ENCODE measurements around the gene MDGA2. TPM values are rescaled to one million over a fixed set of nuclear protein-coding genes. Genes with fewer than 3 reads are reported as not detected.
"Not testable (repeated sequence)": the region's sequence is repeated elsewhere in the genome, so short reads cannot be mapped to it uniquely, and the experiment has no call there.

Gene MDGA2
- total and polyA plus RNA-seq, 2 of the 4 experiments (the other 2 are of a cell fraction) = 0.02 TPM; not detected in 1

DNA sequence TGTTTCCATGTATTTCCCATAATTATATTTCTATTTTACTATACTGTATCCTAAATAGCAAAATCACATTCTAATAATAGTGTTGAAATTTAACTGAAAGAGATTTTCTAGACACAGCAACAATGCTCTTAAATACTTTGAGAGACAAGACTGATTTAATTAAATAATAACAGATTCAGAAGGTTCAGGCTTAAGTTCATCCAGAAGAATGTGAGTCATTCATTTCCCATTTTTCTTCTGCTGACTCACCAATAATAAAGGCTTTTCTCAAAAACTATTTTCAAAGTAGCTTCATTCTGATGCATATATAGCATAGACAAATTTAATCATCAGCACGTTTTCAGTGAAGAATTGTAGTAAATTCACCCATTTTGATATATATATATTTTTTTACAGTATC lies 481.4 kb downstream of the MDGA2 start:
- no peak overlapping the region for H3K18ac ChIP-seq (ENCODE audit: low read depth, low read length)
- dilution Hi-C loops (cut with HindIII; ENCODE audit: low sequenced_read_pairs, unreplicated experiment) = no loop called here
- BruUV-seq (replicated peaks) = no TSS peak

GRCh38 chr14:47192203-47192602 lies 483.2 kb downstream of the MDGA2 start:
- H3K4me2 ChIP-seq (ENCODE audit: low read depth, low read length); H3K23ac ChIP-seq (ENCODE audit: low read depth, low read length); H2AK9ac ChIP-seq (replicated peaks; ENCODE audit: low read depth, low read length, poor library complexity); in situ Hi-C loops (cut with MboI; ENCODE audit: low sequenced_read_pairs); H2BK120ac ChIP-seq (ENCODE audit: low read depth, low read length); H3K4me3 ChIP-seq (ENCODE audit: insufficient read depth, low read depth, low read length); H3K14ac ChIP-seq (replicated peaks; ENCODE audit: low read depth, low read length); ATAC-seq (ENCODE audit: low read depth); H2BK15ac ChIP-seq (ENCODE audit: low read depth, low read length); H3K27me3 ChIP-seq (ENCODE audit: control insufficient read depth, insufficient read depth, low read length); H3K36me3 ChIP-seq (ENCODE audit: control insufficient read depth, insufficient read depth, low read length); H3K4ac ChIP-seq (ENCODE audit: low read depth, low read length); H3K9ac ChIP-seq (ENCODE audit: low read depth, low read length); H4K8ac ChIP-seq (ENCODE audit: low read depth in 2 of 2, low read length in 2 of 2); H4K91ac ChIP-seq (ENCODE audit: insufficient read depth, low read depth, low read length); H4K20me1 ChIP-seq (ENCODE audit: insufficient read depth, low read length); H3K9me1 ChIP-seq (ENCODE audit: insufficient read depth, low read length); H3K4me1 ChIP-seq (ENCODE audit: control insufficient read depth, insufficient read depth, low read length); H2BK5ac ChIP-seq (ENCODE audit: low read depth, low read length, poor library complexity, severe bottlenecking); H3K18ac ChIP-seq (ENCODE audit: low read depth, low read length); H3K9me3 ChIP-seq (ENCODE audit: control insufficient read depth, insufficient read depth, low read length); intact Hi-C loops (cut with micrococcal nuclease); H3K27ac ChIP-seq (ENCODE audit: insufficient read depth, low read length); H4K5ac ChIP-seq (ENCODE audit: low read depth, low read length); H3K56ac ChIP-seq (ENCODE audit: extremely low read depth, insufficient read depth, low read length); POLR2A ChIA-PET (ENCODE audit: unreplicated experiment); H3K79me1 ChIP-seq (ENCODE audit: low read depth in 1 of 2, low read length in 2 of 2); H2BK20ac ChIP-seq (ENCODE audit: low read depth, low read length); H2AFZ ChIP-seq (replicated peaks; ENCODE audit: low read length, poor library complexity); H2AK5ac ChIP-seq (ENCODE audit: low read depth, low read length); CTCF ChIA-PET; dilution Hi-C loops (cut with HindIII; ENCODE audit: low sequenced_read_pairs, unreplicated experiment); DNase-seq; BruUV-seq (replicated peaks): not testable (repeated sequence)
- 40% methylated on average over 1 of the region's 7 CpGs; no CpG with 5 or more reads in 1 of the 2 experiments for WGBS, 2 experiments (ENCODE audit: extremely low coverage in 2 of 2, insufficient read length in 1 of 2)

More for the DNA sequence above, 481.4 kb downstream of the MDGA2 start:
- H3K27ac ChIP-seq (ENCODE audit: insufficient read depth, low read length) = no peak overlapping the region
- no peaks in the 10 kb centered on the region for H4K20me1 ChIP-seq (ENCODE audit: insufficient read depth, low read length)
- H2BK20ac ChIP-seq (ENCODE audit: low read depth, low read length) = no peak overlapping the region
- intact Hi-C loops (cut with micrococcal nuclease) = no loop called here
- DNase-seq (no peak), ATAC-seq (ENCODE audit: low read depth) (no peak)
- H3K4me2 ChIP-seq (ENCODE audit: low read depth, low read length) = no peak overlapping the region
- no peaks in the 10 kb centered on the region; the same call in 1 of the 2 replicates for H3K9me3 ChIP-seq (ENCODE audit: control insufficient read depth, insufficient read depth, low read length)
- no peak overlapping the region for H2AK9ac ChIP-seq (replicated peaks; ENCODE audit: low read depth, low read length, poor library complexity)
- H3K79me1 ChIP-seq (ENCODE audit: low read depth in 1 of 2, low read length in 2 of 2) = no peaks in the 10 kb centered on the region
- H3K4me1 ChIP-seq (ENCODE audit: control insufficient read depth, insufficient read depth, low read length) = no peaks in the 10 kb centered on the region
- TF ChIP-seq RAD21 (IDR thresholded peaks at IDR 0.05; ENCODE audit: low read length) = no peak
- no peak for TF ChIP-seq MAZ (IDR thresholded peaks at IDR 0.05; ENCODE audit: borderline replicate concordance, low read depth, low read length)
- TF ChIP-seq FOS (IDR thresholded peaks at IDR 0.05; ENCODE audit: low read depth, low read length) = no peak
- TF ChIP-seq CHD1 (IDR thresholded peaks at IDR 0.05; ENCODE audit: low read depth, low read length) = no peak
- TF ChIP-seq, protein P1, sequence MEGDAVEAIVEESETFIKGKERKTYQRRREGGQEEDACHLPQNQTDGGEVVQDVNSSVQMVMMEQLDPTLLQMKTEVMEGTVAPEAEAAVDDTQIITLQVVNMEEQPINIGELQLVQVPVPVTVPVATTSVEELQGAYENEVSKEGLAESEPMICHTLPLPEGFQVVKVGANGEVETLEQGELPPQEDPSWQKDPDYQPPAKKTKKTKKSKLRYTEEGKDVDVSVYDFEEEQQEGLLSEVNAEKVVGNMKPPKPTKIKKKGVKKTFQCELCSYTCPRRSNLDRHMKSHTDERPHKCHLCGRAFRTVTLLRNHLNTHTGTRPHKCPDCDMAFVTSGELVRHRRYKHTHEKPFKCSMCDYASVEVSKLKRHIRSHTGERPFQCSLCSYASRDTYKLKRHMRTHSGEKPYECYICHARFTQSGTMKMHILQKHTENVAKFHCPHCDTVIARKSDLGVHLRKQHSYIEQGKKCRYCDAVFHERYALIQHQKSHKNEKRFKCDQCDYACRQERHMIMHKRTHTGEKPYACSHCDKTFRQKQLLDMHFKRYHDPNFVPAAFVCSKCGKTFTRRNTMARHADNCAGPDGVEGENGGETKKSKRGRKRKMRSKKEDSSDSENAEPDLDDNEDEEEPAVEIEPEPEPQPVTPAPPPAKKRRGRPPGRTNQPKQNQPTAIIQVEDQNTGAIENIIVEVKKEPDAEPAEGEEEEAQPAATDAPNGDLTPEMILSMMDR (conservative IDR thresholded peaks at IDR 0.05; ENCODE audit: low read depth, low read length) = no peak
- WGBS, 2 experiments (ENCODE audit: extremely low coverage in 2 of 2, insufficient read length in 1 of 2) = no CpG with 5 or more reads among the region's 1 CpG
- no peak overlapping the region for H2BK120ac ChIP-seq (ENCODE audit: low read depth, low read length)
- no peaks in the 10 kb centered on the region for H3K27me3 ChIP-seq (ENCODE audit: control insufficient read depth, insufficient read depth, low read length)
- no peak overlapping the region for H3K4me3 ChIP-seq (ENCODE audit: insufficient read depth, low read depth, low read length)
- no peak overlapping the region for H3K56ac ChIP-seq (ENCODE audit: extremely low read depth, insufficient read depth, low read length)
- in situ Hi-C loops (cut with MboI; ENCODE audit: low sequenced_read_pairs) = no loop called here
- no peak overlapping the region for H4K5ac ChIP-seq (ENCODE audit: low read depth, low read length)
- no peak overlapping the region for H2BK15ac ChIP-seq (ENCODE audit: low read depth, low read length)
- H3K9ac ChIP-seq (ENCODE audit: low read depth, low read length) = no peak overlapping the region
- no peak overlapping the region for H3K23ac ChIP-seq (ENCODE audit: low read depth, low read length)
- no peak overlapping the region for H2BK5ac ChIP-seq (ENCODE audit: low read depth, low read length, poor library complexity, severe bottlenecking)
- no peak overlapping the region for H2AK5ac ChIP-seq (ENCODE audit: low read depth, low read length)
- no peaks in the 10 kb centered on the region for H3K36me3 ChIP-seq (ENCODE audit: control insufficient read depth, insufficient read depth, low read length)
- CTCF ChIA-PET = no interaction called here
- no peak overlapping the region for H3K14ac ChIP-seq (replicated peaks; ENCODE audit: low read depth, low read length)
- no peaks in the 10 kb centered on the region for H3K9me1 ChIP-seq (ENCODE audit: insufficient read depth, low read length)
- H4K91ac ChIP-seq (ENCODE audit: insufficient read depth, low read depth, low read length) = no peak overlapping the region
- H3K4ac ChIP-seq (ENCODE audit: low read depth, low read length) = no peak overlapping the region
- no peak overlapping the region for H4K8ac ChIP-seq (ENCODE audit: low read depth in 2 of 2, low read length in 2 of 2)
- POLR2A ChIA-PET (ENCODE audit: unreplicated experiment) = no interaction called here
- H2AFZ ChIP-seq (replicated peaks; ENCODE audit: low read length, poor library complexity) = no peak overlapping the region

Measured in IMR-90 (cell line).